Fibroblast of pulmonary artery (primary cell): Measurements from ENCODE around the gene PDZD2.

Experiments used
- DNase-seq: peaks from one replicate; pipeline ENCODE4 v3.0.0-alpha.2; 2010; ENCODE audit warnings: low read depth
- H3K4me3 ChIP-seq: replicated peaks from 2 replicates; pipeline ENCODE4 v1.5.1; 2011; ENCODE audit warnings: low read depth, mild to moderate bottlenecking, control low read depth, low read length, moderate library complexity
- CTCF ChIP-seq: IDR thresholded peaks from 2 replicates; pipeline ENCODE4 v1.5.1; 2011; ENCODE audit warnings: mild to moderate bottlenecking, control low read depth, low read length, inconsistent platforms; ENCODE audit errors: missing control alignments

PDZD2 gene

GRCh38 chr5:31934156-31934555 lies 295.2 kb downstream of the PDZD2 start:
- TF ChIP-seq CTCF = no peak
- H3K4me3 ChIP-seq = no peak overlapping the region
- no peak for DNase-seq

GRCh38 chr5:31935496-31936369 lies 296.8 kb downstream of the PDZD2 start:
- peak; percentile 11 for DNase-seq
- no peak overlapping the region for H3K4me3 ChIP-seq
- no peak for TF ChIP-seq CTCF

GRCh38 chr5:31936683-31937082 lies 297.8 kb downstream of the PDZD2 start:
- DNase-seq = no peak
- H3K4me3 ChIP-seq = no peak overlapping the region
- no peak for TF ChIP-seq CTCF

- no peak for TF ChIP-seq CTCF
- DNase-seq = no peak
- no peak overlapping the region for H3K4me3 ChIP-seq
Measured at GRCh38 chr5:31937226-31937625, 298.3 kb downstream of the PDZD2 start.

GRCh38 chr5:31937703-31938102 lies 298.8 kb downstream of the PDZD2 start:
- no peak overlapping the region for H3K4me3 ChIP-seq
- no peak for DNase-seq
- no peak for TF ChIP-seq CTCF

- TF ChIP-seq CTCF = no peak
- no peak overlapping the region for H3K4me3 ChIP-seq
- DNase-seq = peak; percentile 8
Measured at GRCh38 chr5:31939151-31939550, 300.2 kb downstream of the PDZD2 start.

- no peak for TF ChIP-seq CTCF
- no peak for DNase-seq
- H3K4me3 ChIP-seq = no peak overlapping the region
Measured at GRCh38 chr5:31941151-31941755, 302.3 kb downstream of the PDZD2 start.
